HG03066 (cell line): ENCODE results near the gene SETSIP.
"Not testable (repeated sequence)": the region's sequence is repeated elsewhere in the genome, so short reads cannot be mapped to it uniquely, and the experiment has no call there.

Experiments
- ATAC-seq: cut with Tn5 transposase; IDR thresholded peaks from one replicate; pipeline ENCODE4 v1.9.1; 2021; ENCODE audit warnings: low read depth; ENCODE audit not compliant: unreplicated experiment

SETSIP gene

GRCh38 chr1:92075311-92075710, at the start of gene SETSIP:
SETSIP (minus strand) TSS chr1:92075411; CDS start chr1:92075411, 0 bp downstream.
- ATAC-seq, result no peak

GRCh38 chr1:92123868-92124267, 48.7 kb upstream of the SETSIP start:
- no peak for ATAC-seq

- no peak for ATAC-seq
Measured at GRCh38 chr1:92118826-92119225, 43.6 kb upstream of the SETSIP start.

- ATAC-seq, result no peak
Measured at GRCh38 chr1:92117526-92117925, 42.3 kb upstream of the SETSIP start.

GRCh38 chr1:92108631-92109030, 33.4 kb upstream of the SETSIP start:
- no peak for ATAC-seq

GRCh38 chr1:92105546-92106081, 30.4 kb upstream of the SETSIP start:
- no peak for ATAC-seq

- no peak for ATAC-seq
Measured at GRCh38 chr1:92096317-92096716, 21.1 kb upstream of the SETSIP start.

- ATAC-seq, result no peak
Measured at GRCh38 chr1:92095874-92096273, 20.7 kb upstream of the SETSIP start.

GRCh38 chr1:92094595-92094994, 19.4 kb upstream of the SETSIP start:
- no peak for ATAC-seq

GRCh38 chr1:92094090-92094489, 18.9 kb upstream of the SETSIP start:
- no peak for ATAC-seq

GRCh38 chr1:92091625-92092024, 16.4 kb upstream of the SETSIP start:
- no peak for ATAC-seq

- ATAC-seq, result no peak
Measured at GRCh38 chr1:92087542-92087941, 12.3 kb upstream of the SETSIP start.

- ATAC-seq, result no peak
Measured at GRCh38 chr1:92085727-92086126, 10.5 kb upstream of the SETSIP start.

GRCh38 chr1:92084651-92085050, 9.4 kb upstream of the SETSIP start:
- ATAC-seq, result no peak

GRCh38 chr1:92081031-92081430, 5.8 kb upstream of the SETSIP start:
- ATAC-seq, result no peak

GRCh38 chr1:92080128-92080985, 5.1 kb upstream of the SETSIP start, which contains the start of gene BTBD8:
BTBD8 (plus strand) TSS chr1:92080345; CDS start chr1:92080572, 227 bp downstream.
- peak; percentile 94 for ATAC-seq

- no peak for ATAC-seq
Measured at GRCh38 chr1:92079441-92079840, 4.2 kb upstream of the SETSIP start.

- not testable (repeated sequence) for ATAC-seq
Measured at GRCh38 chr1:92078077-92078476, 2.9 kb upstream of the SETSIP start.

GRCh38 chr1:92076363-92076762, 1.2 kb upstream of the SETSIP start:
- no peak for ATAC-seq

- ATAC-seq, result not testable (repeated sequence)
Measured at GRCh38 chr1:92074446-92074845, 765 bp downstream of the SETSIP start.

GRCh38 chr1:92070892-92071291, 4.3 kb downstream of the SETSIP start:
- ATAC-seq, result no peak

GRCh38 chr1:92066321-92066720, 8.9 kb downstream of the SETSIP start:
- ATAC-seq, result no peak
